HFF-Myc (cell line): ENCODE results near the gene SLC12A3.

Source experiments
- DNase-seq: peaks from one replicate; pipeline ENCODE4 v3.0.0-alpha.2; 2011; ENCODE audit warnings: low read depth; ENCODE audit errors: extremely low read depth
- H3K4me3 ChIP-seq: replicated peaks from 2 replicates; pipeline ENCODE4 v1.5.1; 2011; ENCODE audit warnings: low read depth, mild to moderate bottlenecking, control low read depth, low read length
- TF ChIP-seq, protein P1 (sequence below): IDR thresholded peaks from 2 replicates; pipeline ENCODE4 v1.5.1; 2012; ENCODE audit warnings: mild to moderate bottlenecking, low read depth, low read length, control low read depth; ENCODE audit errors: missing control alignments

SLC12A3 gene

GRCh38 chr16:56916571-56917403, 51.8 kb downstream of the SLC12A3 start:
- TF ChIP-seq, protein P1, sequence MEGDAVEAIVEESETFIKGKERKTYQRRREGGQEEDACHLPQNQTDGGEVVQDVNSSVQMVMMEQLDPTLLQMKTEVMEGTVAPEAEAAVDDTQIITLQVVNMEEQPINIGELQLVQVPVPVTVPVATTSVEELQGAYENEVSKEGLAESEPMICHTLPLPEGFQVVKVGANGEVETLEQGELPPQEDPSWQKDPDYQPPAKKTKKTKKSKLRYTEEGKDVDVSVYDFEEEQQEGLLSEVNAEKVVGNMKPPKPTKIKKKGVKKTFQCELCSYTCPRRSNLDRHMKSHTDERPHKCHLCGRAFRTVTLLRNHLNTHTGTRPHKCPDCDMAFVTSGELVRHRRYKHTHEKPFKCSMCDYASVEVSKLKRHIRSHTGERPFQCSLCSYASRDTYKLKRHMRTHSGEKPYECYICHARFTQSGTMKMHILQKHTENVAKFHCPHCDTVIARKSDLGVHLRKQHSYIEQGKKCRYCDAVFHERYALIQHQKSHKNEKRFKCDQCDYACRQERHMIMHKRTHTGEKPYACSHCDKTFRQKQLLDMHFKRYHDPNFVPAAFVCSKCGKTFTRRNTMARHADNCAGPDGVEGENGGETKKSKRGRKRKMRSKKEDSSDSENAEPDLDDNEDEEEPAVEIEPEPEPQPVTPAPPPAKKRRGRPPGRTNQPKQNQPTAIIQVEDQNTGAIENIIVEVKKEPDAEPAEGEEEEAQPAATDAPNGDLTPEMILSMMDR: no peak
- DNase-seq: no peak
- no peak overlapping the region for H3K4me3 ChIP-seq

GRCh38 chr16:56918467-56919012, 53.5 kb downstream of the SLC12A3 start:
- DNase-seq: no peak
- TF ChIP-seq, protein P1: no peak
- no peak overlapping the region for H3K4me3 ChIP-seq

DNA sequence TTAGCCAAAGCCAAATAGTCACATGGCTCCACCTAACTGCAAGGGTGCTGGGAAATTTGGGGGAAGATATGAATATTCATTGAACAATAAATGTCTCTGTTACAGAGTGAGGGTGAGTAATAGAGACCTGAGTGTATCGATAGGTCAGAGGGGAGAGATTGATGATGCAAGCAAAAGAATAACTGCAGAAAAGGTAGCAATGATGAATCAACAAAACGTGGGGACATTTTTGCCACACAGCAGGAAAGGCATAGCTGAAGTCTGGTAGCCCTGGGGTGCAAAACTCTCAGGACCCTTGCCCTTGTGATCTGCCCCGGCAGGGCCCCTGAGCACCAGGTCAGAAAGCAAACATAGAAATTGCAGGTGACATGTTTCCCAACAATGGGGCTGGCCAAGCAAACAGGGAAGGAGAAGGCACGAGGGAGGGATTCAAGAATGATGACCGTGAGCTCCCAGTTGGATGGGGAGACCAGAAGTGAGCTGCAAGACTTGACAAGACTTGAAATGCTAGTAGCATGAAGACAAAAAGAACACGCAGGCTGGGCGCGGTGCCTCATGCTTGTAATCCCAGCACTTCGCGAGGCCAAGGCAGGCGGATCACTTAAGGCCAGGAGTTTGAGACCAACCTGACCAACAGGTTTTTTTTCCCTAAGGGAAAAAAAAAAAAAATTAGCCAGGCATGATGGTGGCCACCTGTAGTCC, 54.2 kb downstream of the SLC12A3 start:
- H3K4me3 ChIP-seq: no peak overlapping the region
- TF ChIP-seq, protein P1: no peak
- DNase-seq: no peak

DNA sequence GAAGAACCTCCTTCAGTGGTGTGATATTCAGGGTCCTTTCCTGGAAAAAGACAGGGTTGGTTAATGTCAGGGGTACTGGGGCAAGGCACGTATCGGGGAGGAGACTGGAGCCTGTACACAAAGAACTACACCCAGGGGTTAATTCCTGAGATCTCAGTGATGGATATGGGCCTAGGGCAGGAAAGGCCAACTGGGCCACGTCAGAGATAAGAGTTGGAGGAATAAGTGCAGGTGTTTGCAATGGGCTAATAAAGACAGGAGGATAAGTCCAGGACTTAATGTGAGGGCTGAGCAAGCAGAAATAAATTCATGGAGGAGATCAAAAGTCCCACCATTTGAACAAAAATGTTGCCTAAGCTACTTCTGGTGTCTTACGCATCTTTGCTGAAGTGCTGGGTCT, 56.6 kb downstream of the SLC12A3 start:
- no peak for DNase-seq
- TF ChIP-seq, protein P1: no peak
- H3K4me3 ChIP-seq: no peak overlapping the region

DNA sequence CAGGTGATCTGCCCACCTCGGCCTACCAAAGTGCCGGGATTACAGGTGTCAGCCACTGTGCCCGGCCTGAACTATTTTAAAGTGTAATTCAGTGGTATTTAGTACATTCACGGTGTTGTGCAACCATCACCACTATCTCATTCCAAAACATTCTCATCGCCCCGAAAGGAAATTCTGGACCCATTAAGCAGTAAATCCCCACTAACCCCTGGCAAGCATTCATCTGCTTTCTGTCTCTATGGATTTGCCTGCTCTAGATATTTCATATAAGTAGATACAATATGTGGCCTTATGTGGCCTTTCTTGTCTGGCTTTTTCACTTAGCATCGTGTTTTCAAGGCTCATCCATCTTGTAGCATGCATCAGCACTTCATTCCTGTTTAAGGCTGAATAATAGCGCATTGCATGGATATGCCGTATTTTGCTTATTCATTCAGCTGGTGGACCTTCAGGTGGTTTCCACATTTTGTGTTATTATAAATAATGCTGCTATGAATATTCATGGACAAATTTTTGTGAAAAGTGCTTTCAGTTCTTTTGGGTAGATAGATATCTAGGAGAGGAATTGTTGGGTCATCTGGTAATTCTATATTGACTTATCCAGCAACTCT, 58.6 kb downstream of the SLC12A3 start:
- no peak for DNase-seq
- no peak overlapping the region for H3K4me3 ChIP-seq
- TF ChIP-seq, protein P1: no peak

- TF ChIP-seq, protein P1: no peak
- H3K4me3 ChIP-seq: no peak overlapping the region
- DNase-seq: no peak
Measured at GRCh38 chr16:56927471-56927870, 62.5 kb downstream of the SLC12A3 start.
